Ascending aorta (tissue), 2 donors: Measurements from ENCODE around the gene NLGN4X. TPM values are rescaled to one million over a fixed set of nuclear protein-coding genes. Genes with fewer than 3 reads are reported as not detected.

Source experiments
- DNase-seq, 2 donors: peaks; one replicate each; pipeline ENCODE4 v3.0.0-alpha.2; 2019; ENCODE audit warnings: low spot score in 2 of 2
- H3K27ac ChIP-seq, 2 donors: fragments of 200-600 bp; sonication (generic); one replicate each; pipeline ENCODE4 v1.5.1; 2016 to 2017; ENCODE audit warnings: mild to moderate bottlenecking in 1 of 2
- H3K27me3 ChIP-seq: fragments of 200-600 bp; sonication (generic); one replicate; pipeline ENCODE4 v1.5.1; 2017
- H3K36me3 ChIP-seq, 2 donors: fragments of 200-600 bp; sonication (generic); one replicate each; pipeline ENCODE4 v1.5.1; 2016
- H3K4me1 ChIP-seq, 2 donors: fragments of 200-600 bp; sonication (generic); one replicate each; pipeline ENCODE4 v1.5.1; 2016 to 2017; ENCODE audit warnings: mild to moderate bottlenecking in 1 of 2
- H3K4me3 ChIP-seq, 2 donors: fragments of 200-600 bp; sonication (generic); one replicate each; pipeline ENCODE4 v1.5.1; 2016 to 2017; ENCODE audit warnings: mild to moderate bottlenecking in 1 of 2
- H3K9me3 ChIP-seq, 2 donors: fragments of 200-600 bp; sonication (generic); one replicate each; pipeline ENCODE4 v1.5.1; 2016
- intact Hi-C: fragments of 100-400 bp; cut with DNase I; formaldehyde crosslinking; loops from one replicate; pipeline ENCODE4 v1.15.1; 2023
- total RNA-seq: library from RNA; depleted of rRNA; stranded (reverse); fragments of >200 nt; gene quantifications from one replicate; pipeline ENCODE4 v1.1.0, GENCODE V29; 2016
- TF ChIP-seq, protein P1 (sequence below), 3 experiments: fragments of 200-600 bp in 2 of 3; fragments of 450-650 bp in 1 of 3; sonication (generic) in 2 of 3; IDR thresholded peaks; one replicate each; pipeline ENCODE4 v1.5.1; 2016 to 2019; ENCODE audit warnings: antibody characterized with exemption in 3 of 3, mild to moderate bottlenecking in 1 of 3, moderate library complexity in 1 of 3

The NLGN4X gene
- total RNA-seq, 1 donor from 2014 or later = 1.4 TPM

DNA sequence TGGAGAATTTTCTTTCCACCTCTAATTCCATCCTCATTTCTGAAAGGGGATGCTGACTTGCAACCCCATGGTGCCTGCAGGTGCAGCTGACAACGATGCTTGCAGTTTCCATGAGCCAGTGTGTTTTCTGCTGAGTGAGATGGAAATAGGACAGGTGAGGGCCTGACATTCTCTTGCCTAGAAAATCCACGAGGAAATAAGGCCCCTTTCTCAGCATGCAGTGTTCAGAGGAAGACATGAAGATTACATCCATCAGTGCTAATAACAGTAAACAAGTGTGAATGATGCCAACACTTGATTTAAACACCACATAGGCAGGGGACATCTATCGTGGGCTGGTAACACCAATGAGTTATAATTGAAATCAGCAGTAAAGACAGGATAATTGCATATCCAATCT lies 237.3 kb downstream of the NLGN4X start:
- H3K4me1 ChIP-seq = no peaks in the 10 kb centered on the region
- intact Hi-C loops = no loop called here
- no peaks in the 10 kb centered on the region for H3K36me3 ChIP-seq
- TF ChIP-seq, protein P1, sequence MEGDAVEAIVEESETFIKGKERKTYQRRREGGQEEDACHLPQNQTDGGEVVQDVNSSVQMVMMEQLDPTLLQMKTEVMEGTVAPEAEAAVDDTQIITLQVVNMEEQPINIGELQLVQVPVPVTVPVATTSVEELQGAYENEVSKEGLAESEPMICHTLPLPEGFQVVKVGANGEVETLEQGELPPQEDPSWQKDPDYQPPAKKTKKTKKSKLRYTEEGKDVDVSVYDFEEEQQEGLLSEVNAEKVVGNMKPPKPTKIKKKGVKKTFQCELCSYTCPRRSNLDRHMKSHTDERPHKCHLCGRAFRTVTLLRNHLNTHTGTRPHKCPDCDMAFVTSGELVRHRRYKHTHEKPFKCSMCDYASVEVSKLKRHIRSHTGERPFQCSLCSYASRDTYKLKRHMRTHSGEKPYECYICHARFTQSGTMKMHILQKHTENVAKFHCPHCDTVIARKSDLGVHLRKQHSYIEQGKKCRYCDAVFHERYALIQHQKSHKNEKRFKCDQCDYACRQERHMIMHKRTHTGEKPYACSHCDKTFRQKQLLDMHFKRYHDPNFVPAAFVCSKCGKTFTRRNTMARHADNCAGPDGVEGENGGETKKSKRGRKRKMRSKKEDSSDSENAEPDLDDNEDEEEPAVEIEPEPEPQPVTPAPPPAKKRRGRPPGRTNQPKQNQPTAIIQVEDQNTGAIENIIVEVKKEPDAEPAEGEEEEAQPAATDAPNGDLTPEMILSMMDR (IDR thresholded peaks at IDR 0.05) = no peak
- H3K9me3 ChIP-seq = no peaks in the 10 kb centered on the region
- no peak overlapping the region for H3K27ac ChIP-seq
- no peak for DNase-seq
- no peaks in the 10 kb centered on the region for H3K27me3 ChIP-seq
- no peak overlapping the region for H3K4me3 ChIP-seq

DNA sequence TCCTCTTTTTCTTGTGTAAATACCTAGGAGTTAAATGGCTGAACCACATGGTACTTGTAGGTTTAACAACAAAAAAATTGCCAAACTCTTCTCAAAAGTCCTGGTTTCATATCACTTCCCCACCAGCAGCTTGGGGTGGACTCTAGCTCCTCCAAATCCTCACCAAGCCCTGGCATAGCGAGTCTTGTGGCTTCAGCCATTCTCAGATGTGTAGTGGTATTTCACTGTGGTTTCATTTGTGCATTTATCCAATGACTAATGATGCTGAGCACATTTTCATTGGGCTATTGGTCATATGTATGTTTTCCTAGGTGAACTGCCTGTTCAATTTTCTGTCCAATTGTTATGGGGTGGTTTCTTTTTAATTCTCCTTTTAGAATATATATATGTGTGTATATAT lies 249.3 kb downstream of the NLGN4X start:
- no peak for DNase-seq
- no peaks in the 10 kb centered on the region for H3K9me3 ChIP-seq

DNA sequence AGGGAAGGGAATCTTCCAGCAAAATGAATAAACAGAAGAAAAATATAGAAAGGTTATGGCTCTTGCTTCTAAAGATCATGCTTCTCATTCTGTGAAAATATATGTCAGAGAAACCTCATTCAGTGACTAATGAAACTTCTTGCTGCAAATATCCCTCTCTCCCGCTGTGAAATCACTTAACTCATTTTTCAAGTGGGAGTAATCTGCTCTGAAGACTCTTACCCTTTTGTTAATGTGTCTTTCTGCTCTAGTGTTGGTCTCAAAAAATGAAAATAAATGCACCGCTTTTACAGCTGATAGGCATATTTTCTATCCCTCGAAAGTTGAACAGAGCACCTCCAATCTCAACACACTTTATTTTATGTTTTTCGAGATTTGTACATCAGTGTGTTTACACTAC lies 252.3 kb downstream of the NLGN4X start:
- intact Hi-C loops = no loop called here
- H3K9me3 ChIP-seq = no peaks in the 10 kb centered on the region
- H3K36me3 ChIP-seq = no peaks in the 10 kb centered on the region
- H3K27me3 ChIP-seq = no peaks in the 10 kb centered on the region
- H3K4me3 ChIP-seq = no peak overlapping the region
- no peaks in the 10 kb centered on the region for H3K4me1 ChIP-seq
- H3K27ac ChIP-seq = no peak overlapping the region
- DNase-seq = no peak
- TF ChIP-seq, protein P1 (IDR thresholded peaks at IDR 0.05) = no peak

More for the DNA sequence above, 249.3 kb downstream of the NLGN4X start:
- no peak overlapping the region for H3K27ac ChIP-seq
- intact Hi-C loops = no loop called here
- H3K4me3 ChIP-seq = no peak overlapping the region
- no peaks in the 10 kb centered on the region for H3K36me3 ChIP-seq
- no peaks in the 10 kb centered on the region for H3K27me3 ChIP-seq
- H3K4me1 ChIP-seq = no peaks in the 10 kb centered on the region
- TF ChIP-seq, protein P1 (IDR thresholded peaks at IDR 0.05) = no peak

DNA sequence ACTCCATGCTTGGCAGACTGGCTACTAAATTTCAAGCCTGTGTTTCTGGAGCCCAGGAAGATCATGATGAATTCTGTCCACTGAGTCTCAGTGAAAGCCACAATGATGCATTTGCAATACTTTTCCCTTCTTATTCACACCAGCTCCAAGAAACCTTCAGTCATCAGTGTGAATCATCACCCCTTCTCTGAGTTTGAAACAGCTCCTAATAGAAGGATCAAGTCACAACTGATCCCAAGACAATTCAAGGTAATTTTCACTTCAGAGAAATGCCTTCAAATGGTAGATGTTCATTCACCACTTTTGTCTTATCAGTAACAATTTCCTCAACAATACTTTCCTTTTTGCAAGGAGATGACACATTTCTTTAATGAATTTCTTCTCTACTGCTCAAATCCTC lies 257.4 kb downstream of the NLGN4X start:
- no peaks in the 10 kb centered on the region for H3K36me3 ChIP-seq
- H3K4me1 ChIP-seq = no peaks in the 10 kb centered on the region
- no peak for DNase-seq
- TF ChIP-seq, protein P1 (IDR thresholded peaks at IDR 0.05) = no peak
- H3K27me3 ChIP-seq = no peaks in the 10 kb centered on the region
- intact Hi-C loops = no loop called here
- H3K4me3 ChIP-seq = no peak overlapping the region
- no peaks in the 10 kb centered on the region for H3K9me3 ChIP-seq
- H3K27ac ChIP-seq = no peak overlapping the region

DNA sequence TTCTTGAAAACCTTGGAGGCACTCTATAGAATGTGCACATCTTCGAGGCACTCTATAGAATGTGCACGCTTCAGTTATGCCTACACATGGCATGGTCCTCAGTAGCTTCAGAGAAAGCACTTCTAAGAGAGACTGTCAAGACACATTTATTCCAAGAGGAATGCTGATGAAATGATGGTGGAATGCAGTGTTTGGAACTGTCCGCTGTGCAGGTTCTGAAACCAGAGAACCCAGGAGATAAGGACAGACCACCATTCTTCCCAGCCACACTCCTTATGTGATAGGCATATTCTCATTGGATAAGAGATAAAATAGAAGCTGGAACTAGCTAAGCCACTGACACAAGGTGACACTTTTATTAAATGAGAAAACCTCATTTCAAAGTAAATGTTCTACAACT lies 263.3 kb downstream of the NLGN4X start:
- Histone ChIP-seq H3K9me3 (no peaks in the 10 kb centered on the region), H3K36me3 (no peaks in the 10 kb centered on the region), H3K27ac (no peak overlapping the region), H3K4me3 (no peak overlapping the region), H3K27me3 (no peaks in the 10 kb centered on the region), H3K4me1 (no peaks in the 10 kb centered on the region)
- DNase-seq = no peak
- intact Hi-C loops = no loop called here
- TF ChIP-seq, protein P1 (IDR thresholded peaks at IDR 0.05) = no peak

DNA sequence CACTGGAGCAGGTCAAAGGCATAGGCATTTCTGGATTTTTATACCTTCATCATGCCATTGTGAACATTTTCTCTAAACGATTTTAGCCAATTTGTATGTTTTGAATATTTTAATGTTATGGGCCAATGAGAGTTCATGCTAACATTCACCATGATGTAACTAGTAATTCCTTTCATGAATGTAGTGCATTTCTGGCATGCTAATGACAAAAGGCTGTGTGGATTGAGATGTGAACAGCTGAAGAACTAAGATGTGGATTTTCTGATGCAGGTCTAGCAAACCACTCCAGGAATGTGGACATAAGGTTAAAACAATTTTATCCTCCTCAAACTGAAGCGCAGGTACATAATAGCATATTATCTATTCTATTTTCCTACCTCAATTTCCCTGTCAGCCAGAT lies 269.4 kb downstream of the NLGN4X start:
- H3K36me3 ChIP-seq = no peaks in the 10 kb centered on the region
- H3K4me3 ChIP-seq = no peak overlapping the region
- TF ChIP-seq, protein P1 (IDR thresholded peaks at IDR 0.05) = no peak
- no peak for DNase-seq
- no peaks in the 10 kb centered on the region for H3K27me3 ChIP-seq
- no peak overlapping the region for H3K27ac ChIP-seq
- no peaks in the 10 kb centered on the region for H3K4me1 ChIP-seq
- H3K9me3 ChIP-seq = no peaks in the 10 kb centered on the region
- intact Hi-C loops = no loop called here
